GM18526 (cell line): ENCODE data around the gene TOX2.

ENCODE experiments used
- POLR2A ChIP-seq: IDR thresholded peaks from 3 replicates; pipeline ENCODE4 v1.6.1; 2011; ENCODE audit not compliant: insufficient read length; ENCODE audit errors: extremely low read depth

Gene TOX2

GRCh38 chr20:43943725-43944124 is 29.1 kb downstream of the TOX2 start:
- no peak for TF ChIP-seq POLR2A

- TF ChIP-seq POLR2A: no peak
These were observed 30.1 kb downstream of the TOX2 start for GRCh38 chr20:43944653-43945235.

GRCh38 chr20:43945391-43946205 is 30.9 kb downstream of the TOX2 start:
- no peak for TF ChIP-seq POLR2A

GRCh38 chr20:43946206-43946491 is 31.5 kb downstream of the TOX2 start:
- no peak for TF ChIP-seq POLR2A

- no peak for TF ChIP-seq POLR2A
These were observed 32.1 kb downstream of the TOX2 start for GRCh38 chr20:43946659-43947315.

- no peak for TF ChIP-seq POLR2A
These were observed 32.7 kb downstream of the TOX2 start for GRCh38 chr20:43947316-43947710.

- TF ChIP-seq POLR2A: no peak
These were observed 33.8 kb downstream of the TOX2 start for GRCh38 chr20:43948455-43948854.

- no peak for TF ChIP-seq POLR2A
These were observed 34.6 kb downstream of the TOX2 start for GRCh38 chr20:43949248-43949647.

- no peak for TF ChIP-seq POLR2A
These were observed 35.3 kb downstream of the TOX2 start for GRCh38 chr20:43949741-43950618.

GRCh38 chr20:43953919-43954592 is 39.4 kb downstream of the TOX2 start:
- no peak for TF ChIP-seq POLR2A

- TF ChIP-seq POLR2A: no peak
These were observed 40.0 kb downstream of the TOX2 start for GRCh38 chr20:43954704-43955061.

GRCh38 chr20:43955062-43955749 is 40.6 kb downstream of the TOX2 start:
- TF ChIP-seq POLR2A: no peak

- no peak for TF ChIP-seq POLR2A
These were observed 41.1 kb downstream of the TOX2 start for GRCh38 chr20:43955750-43956191.

- TF ChIP-seq POLR2A: no peak
These were observed 42.7 kb downstream of the TOX2 start for GRCh38 chr20:43957392-43957791.

- no peak for TF ChIP-seq POLR2A
These were observed 44.0 kb downstream of the TOX2 start for GRCh38 chr20:43958626-43959025.
